Gastrocnemius medialis (tissue), 4 donors: Measurements from ENCODE around the gene CAPN2.

Source experiments
- CTCF ChIP-seq, 5 experiments: fragments of 450-650 bp in 3 of 5; fragments of 200-600 bp in 2 of 5; sonication (generic) in 2 of 5; IDR thresholded peaks in 4 of 5; conservative IDR thresholded peaks in 1 of 5; 1 replicate in 4 of 5; 2 replicates in 1 of 5; pipeline ENCODE4 v1.5.1; 2016 to 2019; ENCODE audit warnings: antibody characterized with exemption in 5 of 5, mild to moderate bottlenecking in 3 of 5, moderate library complexity in 3 of 5
- POLR2A ChIP-seq, 2 donors: fragments of 450-650 bp; IDR thresholded peaks; one replicate each; pipeline ENCODE4 v1.6.1; 2017; ENCODE audit warnings: antibody characterized with exemption in 2 of 2, mild to moderate bottlenecking in 2 of 2, moderate library complexity in 2 of 2

- TF ChIP-seq CTCF (IDR thresholded peaks at IDR 0.05 in 4 of 5, conservative IDR thresholded peaks at IDR 0.05 in 1 of 5) (no peak), POLR2A (IDR thresholded peaks at IDR 0.05) (no peak)
Observed at GRCh38 chr1:223747838-223748335, 35.5 kb downstream of the CAPN2 start.
